HEK293T (cell line): ENCODE data around the gene RABGGTB.

Source experiments
- CTCF ChIA-PET: fragments of 350-600 bp; formaldehyde crosslinking; extraction: SDS; loops from one replicate; lab custom pipeline; 2021; ENCODE audit warnings: antibody characterized with exemption, inconsistent platforms; lab: Yijun Ruan, JAX
- POLR2A ChIA-PET: fragments of 350-600 bp; formaldehyde crosslinking; extraction: SDS; loops from one replicate; lab custom pipeline; 2020; ENCODE audit warnings: antibody characterized with exemption, inconsistent platforms; lab: Yijun Ruan, JAX
- DNase-seq: peaks from one replicate; pipeline ENCODE4 v3.0.0; 2012; ENCODE audit warnings: mixed read lengths; ENCODE audit errors: extremely low spot score
- ARNT ChIP-seq: fragments of 450-650 bp; IDR thresholded peaks from 2 replicates; pipeline ENCODE4 v1.6.1; 2017; ENCODE audit warnings: mild to moderate bottlenecking
- BHLHE40 ChIP-seq: fragments of 450-650 bp; IDR thresholded peaks from 2 replicates; pipeline ENCODE4 v1.6.1; 2016; ENCODE audit warnings: mild to moderate bottlenecking, moderate library complexity, borderline replicate concordance
- CTBP1 ChIP-seq: fragments of 450-650 bp; IDR thresholded peaks from 2 replicates; pipeline ENCODE4 v1.6.1; 2016; ENCODE audit warnings: borderline replicate concordance
- ELF4 ChIP-seq: fragments of 450-650 bp; IDR thresholded peaks from 2 replicates; pipeline ENCODE4 v1.6.1; 2017; ENCODE audit warnings: antibody characterized with exemption
- FOXA1 ChIP-seq: fragments of 450-650 bp; IDR thresholded peaks from 2 replicates; pipeline ENCODE4 v1.6.1; 2016; ENCODE audit warnings: mild to moderate bottlenecking
- FOXK2 ChIP-seq: fragments of 450-650 bp; IDR thresholded peaks from 2 replicates; pipeline ENCODE4 v1.6.1; 2016; ENCODE audit warnings: mild to moderate bottlenecking
- FOXM1 ChIP-seq: fragments of 450-650 bp; IDR thresholded peaks from 2 replicates; pipeline ENCODE4 v1.6.1; 2017; ENCODE audit warnings: mild to moderate bottlenecking, borderline replicate concordance
- HDGF ChIP-seq: fragments of 450-650 bp; IDR thresholded peaks from 2 replicates; pipeline ENCODE4 v1.6.1; 2017; ENCODE audit warnings: antibody characterized with exemption, borderline replicate concordance
- L3MBTL2 ChIP-seq: fragments of 450-650 bp; conservative IDR thresholded peaks from 2 replicates; pipeline ENCODE4 v1.6.1; 2016; ENCODE audit warnings: mild to moderate bottlenecking
- LEF1 ChIP-seq: fragments of 450-650 bp; IDR thresholded peaks from 2 replicates; pipeline ENCODE4 v1.6.1; 2017; ENCODE audit warnings: mild to moderate bottlenecking, borderline replicate concordance
- NFRKB ChIP-seq: fragments of 450-650 bp; IDR thresholded peaks from 2 replicates; pipeline ENCODE4 v1.6.1; 2016; ENCODE audit warnings: mild to moderate bottlenecking, moderate library complexity
- SP1 ChIP-seq: fragments of 450-650 bp; IDR thresholded peaks from 2 replicates; pipeline ENCODE4 v1.6.1; 2017
- SUZ12 ChIP-seq: fragments of 450-650 bp; IDR thresholded peaks from 2 replicates; pipeline ENCODE4 v1.6.1; 2016; ENCODE audit warnings: mild to moderate bottlenecking
- TARDBP ChIP-seq: fragments of 450-650 bp; IDR thresholded peaks from 2 replicates; pipeline ENCODE4 v1.6.1; 2016
- ZNF384 ChIP-seq: fragments of 450-650 bp; IDR thresholded peaks from 2 replicates; pipeline ENCODE4 v1.6.1; 2016
- TF ChIP-seq, protein P1 (sequence below): fragments of 450-650 bp; IDR thresholded peaks from 2 replicates; pipeline ENCODE4 v1.6.1; 2016

Gene RABGGTB

DNA sequence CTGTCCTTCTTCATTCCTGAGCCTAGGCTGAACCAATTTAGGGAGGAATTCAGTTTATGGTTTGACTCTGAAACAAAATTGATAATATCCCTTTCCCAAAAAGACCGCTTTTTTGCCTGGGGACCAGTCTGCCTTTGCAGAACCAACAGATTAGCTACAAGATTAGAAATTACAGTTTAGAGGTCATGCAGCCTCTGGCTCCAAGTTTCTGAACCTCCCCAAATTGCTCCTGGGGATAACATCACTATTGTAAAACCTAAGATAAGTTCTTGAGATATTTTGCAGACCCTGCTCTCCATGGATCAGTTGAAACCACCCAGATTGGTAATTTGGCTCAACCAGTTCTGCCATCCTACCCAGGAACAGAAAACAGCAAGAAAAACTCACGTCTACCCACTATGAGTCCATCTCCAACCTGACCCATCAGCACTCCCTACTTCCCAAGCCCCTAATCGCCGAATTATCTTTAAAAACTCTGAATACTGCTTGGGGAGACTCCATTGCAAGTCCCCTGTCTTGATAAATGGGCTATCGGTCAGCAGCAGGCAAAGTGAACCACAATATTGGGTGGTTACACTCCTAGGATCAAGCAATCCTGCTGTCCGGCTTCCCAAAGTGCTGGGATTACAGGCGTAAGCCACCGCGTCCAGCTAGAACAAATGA is 605 bp upstream of the RABGGTB start:
- peak; percentile 27 for DNase-seq
- CTCF ChIA-PET = no interaction called here
- TF ChIP-seq, protein P1, sequence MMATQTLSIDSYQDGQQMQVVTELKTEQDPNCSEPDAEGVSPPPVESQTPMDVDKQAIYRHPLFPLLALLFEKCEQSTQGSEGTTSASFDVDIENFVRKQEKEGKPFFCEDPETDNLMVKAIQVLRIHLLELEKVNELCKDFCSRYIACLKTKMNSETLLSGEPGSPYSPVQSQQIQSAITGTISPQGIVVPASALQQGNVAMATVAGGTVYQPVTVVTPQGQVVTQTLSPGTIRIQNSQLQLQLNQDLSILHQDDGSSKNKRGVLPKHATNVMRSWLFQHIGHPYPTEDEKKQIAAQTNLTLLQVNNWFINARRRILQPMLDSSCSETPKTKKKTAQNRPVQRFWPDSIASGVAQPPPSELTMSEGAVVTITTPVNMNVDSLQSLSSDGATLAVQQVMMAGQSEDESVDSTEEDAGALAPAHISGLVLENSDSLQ = peak; percentile 25; the same call in 1 of the 2 replicates
- TF ChIP-seq FOXK2 (no peak), ELF4 (0 out of 2 replicates have a peak, but pooled peaks have one; percentile 4), NFRKB (peak; percentile 62; the same call in 1 of the 2 replicates), CTBP1 (no peak)
- POLR2A ChIA-PET = interaction anchor here (0.6 to 3.0 kb wide), 17 partner anchors 8 to 411 kb away, joined by 3 to 25 read pairs (median 4); partner anchors contain the start of genes ACADM and MSH4

DNA sequence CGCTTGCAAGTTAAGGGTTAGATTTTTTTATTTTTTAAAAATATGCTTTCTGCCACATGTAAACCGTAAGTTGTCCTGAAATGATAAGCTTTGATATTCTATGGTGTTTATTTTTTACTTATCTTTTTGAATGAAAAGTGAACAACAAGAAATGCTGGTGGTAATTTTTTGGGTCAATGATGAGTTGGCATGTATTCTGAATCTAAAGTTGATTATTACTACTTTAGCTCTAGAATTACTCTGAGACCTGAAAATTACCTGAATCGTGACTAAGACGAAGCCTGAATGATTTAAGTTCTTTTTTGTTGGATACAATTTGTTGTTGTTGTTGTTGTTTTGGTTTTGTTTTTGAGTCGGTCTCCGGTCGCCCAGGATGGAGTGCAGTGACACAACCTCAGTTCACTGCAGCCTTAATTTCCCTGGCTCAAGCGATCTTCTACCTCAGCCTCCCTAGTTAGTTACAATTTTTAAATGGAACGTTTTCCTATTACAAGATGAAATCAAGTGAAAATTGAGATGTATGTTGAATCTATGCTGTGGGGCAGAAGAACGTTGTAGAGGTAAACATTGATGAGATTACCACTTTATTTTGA is 941 bp downstream of the RABGGTB start:
- no peak for DNase-seq
- ChIA-PET CTCF (no interaction called here), POLR2A (interaction anchor here (0.6 to 3.0 kb wide), 9 partner anchors 8 to 173 kb away, joined by 3 to 25 read pairs (median 6); partner anchors contain the start of gene ACADM)
- TF ChIP-seq CTBP1 (no peak), ELF4 (0 out of 2 replicates have a peak, but pooled peaks have one; percentile 5), SP1 (no peak), FOXK2 (no peak), HDGF (no peak), FOXM1 (no peak)
- TF ChIP-seq, protein P1 = no peak

DNA sequence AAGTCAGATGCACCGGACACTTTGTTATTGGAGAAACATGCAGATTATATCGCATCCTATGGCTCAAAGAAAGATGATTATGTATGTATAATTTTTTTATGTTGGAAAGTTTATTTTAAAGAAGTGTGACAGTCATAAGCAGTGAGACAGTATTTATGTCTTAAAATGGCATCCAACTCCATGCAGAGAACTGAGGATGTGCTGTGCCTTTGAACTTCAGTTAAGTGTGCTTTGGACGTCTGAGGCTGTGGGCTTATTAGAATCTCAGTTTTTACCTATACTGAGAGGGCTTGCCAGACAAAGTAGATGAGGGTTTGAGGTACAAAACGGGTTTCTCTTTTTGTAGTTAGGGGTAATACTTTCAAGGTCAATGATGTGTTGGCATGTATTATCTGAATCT is 1.5 kb downstream of the RABGGTB start:
- TF ChIP-seq ARNT = no peak
- TF ChIP-seq FOXK2 = no peak
- TF ChIP-seq BHLHE40 = no peak
- TF ChIP-seq ELF4 = 0 out of 2 replicates have a peak, but pooled peaks have one; percentile 1
- DNase-seq = no peak
- ChIA-PET CTCF (no interaction called here), POLR2A (interaction anchor here (0.9 to 3.0 kb wide), 2 partner anchors 18 to 173 kb away, joined by 3 to 21 read pairs; no protein-coding TSS in a partner anchor)

DNA sequence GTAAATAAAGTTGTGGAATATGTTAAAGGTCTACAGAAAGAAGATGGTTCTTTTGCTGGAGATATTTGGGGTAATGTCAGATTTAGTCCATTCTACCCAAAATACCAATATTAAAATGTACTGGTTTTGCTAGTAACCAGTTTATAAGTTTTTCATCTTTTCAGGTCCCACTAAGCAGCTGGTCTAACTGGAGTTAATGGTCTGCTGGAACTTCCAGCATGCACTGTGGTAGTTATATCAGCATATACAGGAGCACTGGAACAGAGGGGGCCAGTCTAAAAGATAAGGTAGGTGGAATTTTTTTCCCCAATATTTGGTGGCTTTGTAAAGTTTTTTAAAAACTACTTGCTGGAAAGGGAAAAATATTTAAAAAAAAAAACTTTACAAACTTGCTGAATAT is 3.9 kb downstream of the RABGGTB start:
- POLR2A ChIA-PET = interaction anchor here (1.1 kb wide), 1 partner anchor 36 kb away, joined by 3 read pairs; no protein-coding TSS in a partner anchor
- TF ChIP-seq HDGF = no peak
- TF ChIP-seq FOXK2 = no peak
- no peak for TF ChIP-seq FOXM1
- TF ChIP-seq CTBP1 = no peak
- TF ChIP-seq NFRKB = no peak
- no peak for TF ChIP-seq L3MBTL2
- TF ChIP-seq SP1 = no peak
- no peak for TF ChIP-seq TARDBP
- TF ChIP-seq, protein P1 = no peak
- TF ChIP-seq ZNF384 = no peak
- TF ChIP-seq SUZ12 = no peak
- TF ChIP-seq ELF4 = no peak
- no peak for TF ChIP-seq LEF1
- no peak for TF ChIP-seq BHLHE40
- TF ChIP-seq ARNT = no peak
- no peak for TF ChIP-seq FOXA1
- CTCF ChIA-PET = no interaction called here
- DNase-seq = no peak

DNA sequence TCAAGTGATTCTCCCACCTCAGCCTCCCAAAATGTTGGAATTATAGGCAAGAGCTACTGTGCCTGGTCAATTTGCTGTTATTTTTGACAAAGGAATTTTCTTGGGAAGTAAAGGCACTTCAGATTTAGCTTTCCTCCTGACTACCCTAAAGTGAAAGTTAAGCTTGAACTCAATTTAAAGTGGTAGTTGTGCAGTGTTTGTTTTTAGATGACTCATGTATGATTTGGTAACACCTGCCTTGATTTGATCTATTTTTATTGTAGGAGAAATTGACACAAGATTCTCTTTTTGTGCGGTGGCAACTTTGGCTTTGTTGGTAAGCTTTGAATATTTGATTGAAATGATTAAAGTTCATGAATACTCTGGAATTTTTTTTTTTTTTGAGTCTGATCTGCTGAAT is 5.0 kb downstream of the RABGGTB start:
- TF ChIP-seq CTBP1 (no peak), FOXK2 (no peak), SUZ12 (no peak), ARNT (no peak), BHLHE40 (no peak), ZNF384 (no peak), TARDBP (no peak), L3MBTL2 (no peak), HDGF (no peak), FOXA1 (no peak), SP1 (no peak), FOXM1 (no peak)
- TF ChIP-seq, protein P1 = no peak
- POLR2A ChIA-PET = no interaction called here
- DNase-seq = no peak
- CTCF ChIA-PET = no interaction called here

DNA sequence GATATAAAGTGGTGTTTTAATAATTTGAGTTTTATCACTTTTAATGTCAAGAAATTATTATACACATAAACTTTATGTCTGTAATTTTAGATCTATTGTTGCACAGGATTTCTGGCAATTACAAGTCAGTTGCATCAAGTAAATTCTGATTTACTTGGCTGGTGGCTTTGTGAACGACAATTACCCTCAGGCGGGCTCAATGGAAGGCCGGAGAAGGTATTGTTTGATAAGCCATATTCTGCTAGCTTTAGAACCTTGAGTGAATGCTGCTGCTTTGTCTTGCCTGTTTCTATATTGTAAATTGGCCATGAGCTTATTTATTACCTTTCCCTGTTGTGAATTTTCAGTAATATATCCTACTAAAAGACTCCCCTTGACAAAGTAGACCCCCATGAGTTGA is 6.0 kb downstream of the RABGGTB start:
- DNase-seq = no peak
- ChIA-PET POLR2A (no interaction called here), CTCF (no interaction called here)
- TF ChIP-seq BHLHE40 (no peak), ARNT (no peak), L3MBTL2 (no peak), ELF4 (no peak), ZNF384 (no peak), SP1 (no peak), CTBP1 (no peak)
- TF ChIP-seq, protein P1 = no peak
